ENCODE results near the gene PHACTR3. TPM values are rescaled to one million over a fixed set of nuclear protein-coding genes. Genes with fewer than 3 reads are reported as not detected.
A peak's percentile ranks its signal among the peaks of the same experiment; 100 is the strongest.

Gene PHACTR3
- total RNA-seq, 1 donor = not detected

DNA sequence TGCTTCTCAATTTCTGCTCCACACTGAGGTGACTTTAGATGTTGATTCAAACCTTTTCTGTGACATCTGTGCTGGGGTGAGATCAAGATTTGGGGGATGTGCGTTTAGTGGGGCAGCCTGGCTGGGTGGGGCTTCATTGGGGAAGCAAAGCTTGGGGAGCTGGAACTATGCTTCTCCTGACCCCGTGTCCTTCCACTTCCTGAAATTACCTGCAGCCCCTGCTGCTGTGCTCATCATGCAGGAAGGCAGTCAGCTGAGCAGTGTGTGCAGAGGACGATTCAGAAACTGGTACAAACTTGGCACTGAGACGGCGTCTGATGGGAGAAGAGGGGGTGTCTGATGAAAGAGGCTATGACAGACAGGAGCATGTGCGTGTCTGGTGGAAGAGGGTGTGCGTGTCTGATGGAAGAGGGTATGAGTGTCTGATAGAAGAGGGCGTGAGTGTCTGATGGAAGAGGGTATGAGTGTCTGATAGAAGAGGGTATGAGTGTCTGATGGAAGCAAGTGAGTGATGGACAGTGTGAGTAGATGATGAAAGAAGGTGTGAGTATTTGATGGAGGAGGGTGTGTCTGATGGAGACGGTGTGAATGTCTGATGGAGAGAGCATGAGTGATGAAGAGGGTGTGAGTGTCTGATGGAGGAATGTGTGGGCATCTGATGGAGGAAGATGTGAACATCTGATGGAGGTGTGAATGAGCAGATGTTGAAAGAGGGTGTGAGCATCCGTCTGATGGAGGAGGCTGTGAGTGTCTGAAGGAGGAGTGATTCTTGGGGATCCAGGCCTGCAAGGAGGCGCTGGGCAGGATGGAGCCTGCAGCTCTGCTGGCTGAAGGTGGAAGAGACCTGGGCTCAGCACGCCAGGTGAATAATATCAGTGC, 225.7 kb downstream of the PHACTR3 start:
- peak; percentile 84 for DNase-seq (ENCODE audit: insufficient read length, low spot score, missing footprints)
- Histone ChIP-seq H3K79me2 (ENCODE audit: insufficient read depth, low read length) (no peaks in the 10 kb centered on the region), H3K9me3 (ENCODE audit: low read depth, low read length) (no peaks in the 10 kb centered on the region), H3K27ac (ENCODE audit: low read depth, low read length) (no peak overlapping the region), H3K4me3 (ENCODE audit: insufficient read depth, low read length) (no peak overlapping the region), H3K27me3 (ENCODE audit: insufficient read depth, low read length) (peaks cover 5% of the 10 kb centered on the region), H2AFZ (ENCODE audit: low read length) (no peak overlapping the region), H3K36me3 (ENCODE audit: insufficient read depth, low read length) (no peaks in the 10 kb centered on the region), H4K20me1 (ENCODE audit: insufficient read depth, low read length) (no peaks in the 10 kb centered on the region), H3K4me1 (ENCODE audit: insufficient read depth, low read length) (peaks cover 2% of the 10 kb centered on the region), H3K4me2 (ENCODE audit: insufficient read depth, low read length) (no peak overlapping the region)
- TF ChIP-seq, protein P1, sequence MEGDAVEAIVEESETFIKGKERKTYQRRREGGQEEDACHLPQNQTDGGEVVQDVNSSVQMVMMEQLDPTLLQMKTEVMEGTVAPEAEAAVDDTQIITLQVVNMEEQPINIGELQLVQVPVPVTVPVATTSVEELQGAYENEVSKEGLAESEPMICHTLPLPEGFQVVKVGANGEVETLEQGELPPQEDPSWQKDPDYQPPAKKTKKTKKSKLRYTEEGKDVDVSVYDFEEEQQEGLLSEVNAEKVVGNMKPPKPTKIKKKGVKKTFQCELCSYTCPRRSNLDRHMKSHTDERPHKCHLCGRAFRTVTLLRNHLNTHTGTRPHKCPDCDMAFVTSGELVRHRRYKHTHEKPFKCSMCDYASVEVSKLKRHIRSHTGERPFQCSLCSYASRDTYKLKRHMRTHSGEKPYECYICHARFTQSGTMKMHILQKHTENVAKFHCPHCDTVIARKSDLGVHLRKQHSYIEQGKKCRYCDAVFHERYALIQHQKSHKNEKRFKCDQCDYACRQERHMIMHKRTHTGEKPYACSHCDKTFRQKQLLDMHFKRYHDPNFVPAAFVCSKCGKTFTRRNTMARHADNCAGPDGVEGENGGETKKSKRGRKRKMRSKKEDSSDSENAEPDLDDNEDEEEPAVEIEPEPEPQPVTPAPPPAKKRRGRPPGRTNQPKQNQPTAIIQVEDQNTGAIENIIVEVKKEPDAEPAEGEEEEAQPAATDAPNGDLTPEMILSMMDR (IDR thresholded peaks at IDR 0.05; ENCODE audit: extremely low read depth, low read depth, low read length) = no peak

DNA sequence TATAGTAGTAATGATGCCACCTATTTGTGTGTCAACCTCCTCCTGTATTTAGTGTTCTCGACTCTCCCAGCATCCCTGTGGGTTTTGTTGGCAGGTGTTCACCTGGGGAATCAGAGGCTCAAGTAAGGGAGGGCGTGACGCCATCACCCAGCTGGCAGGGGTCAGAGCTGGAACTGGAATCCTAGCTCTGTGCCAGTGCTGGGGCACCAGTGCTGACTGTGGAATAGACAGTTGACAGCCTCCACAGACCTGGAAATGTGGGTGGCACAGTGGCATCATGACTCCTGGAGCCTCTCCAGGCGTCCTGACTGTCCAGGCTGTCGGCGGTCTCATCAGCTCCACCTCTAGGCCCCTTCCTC, 226.3 kb downstream of the PHACTR3 start:
- Histone ChIP-seq H3K27ac (ENCODE audit: low read depth, low read length) (no peak overlapping the region), H3K36me3 (ENCODE audit: insufficient read depth, low read length) (no peaks in the 10 kb centered on the region)
- no peak for DNase-seq (ENCODE audit: insufficient read length, low spot score, missing footprints)

DNA sequence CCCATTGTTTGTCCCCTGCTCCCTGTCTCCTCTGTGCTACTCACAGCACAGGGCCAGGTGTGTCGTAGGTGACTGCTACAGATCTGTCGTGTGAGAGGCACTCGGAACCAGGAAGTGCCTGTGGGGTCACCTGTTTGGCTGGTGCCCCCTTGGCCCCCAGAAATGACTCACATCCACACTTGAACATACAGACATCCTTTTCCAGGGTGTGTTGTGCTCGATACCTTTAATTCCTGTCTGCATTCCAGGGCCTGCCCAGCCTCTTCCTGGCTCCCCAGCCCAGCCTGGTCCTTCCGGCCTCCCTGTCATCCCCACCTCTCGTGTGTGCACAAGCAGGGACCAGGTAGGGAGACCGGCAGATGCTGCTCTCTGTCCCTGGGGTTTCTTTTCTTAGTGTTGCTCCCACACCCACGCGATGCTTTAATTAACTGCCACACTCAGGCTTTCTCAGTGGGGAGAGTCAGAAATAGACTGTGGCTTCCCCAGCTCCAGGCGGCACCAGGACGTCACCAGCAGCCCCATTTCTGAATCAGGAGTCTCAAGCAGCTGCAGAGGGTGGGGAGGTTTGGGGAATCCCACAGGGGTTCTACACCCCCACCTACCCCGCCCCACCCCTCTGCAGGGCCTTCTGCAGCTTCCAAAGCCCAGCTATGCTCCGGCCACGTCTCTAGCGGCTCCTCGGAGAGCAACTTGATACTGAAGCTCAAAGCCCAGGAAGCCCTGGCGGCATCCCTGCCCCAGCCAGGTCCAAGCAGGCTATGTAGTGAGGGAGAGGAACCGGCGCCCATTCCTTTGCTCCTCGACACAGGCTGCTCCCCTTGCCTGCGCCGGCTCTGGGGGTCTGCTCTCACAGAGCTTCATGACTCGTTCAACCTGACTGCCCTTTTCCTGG, 226.9 kb downstream of the PHACTR3 start:
- no peaks in the 10 kb centered on the region for H4K20me1 ChIP-seq (ENCODE audit: insufficient read depth, low read length)
- peaks cover 5% of the 10 kb centered on the region for H3K27me3 ChIP-seq (ENCODE audit: insufficient read depth, low read length)
- no peaks in the 10 kb centered on the region for H3K36me3 ChIP-seq (ENCODE audit: insufficient read depth, low read length)
- H3K4me2 ChIP-seq (ENCODE audit: insufficient read depth, low read length) = no peak overlapping the region
- no peak overlapping the region for H3K27ac ChIP-seq (ENCODE audit: low read depth, low read length)
- peaks cover 15% of the 10 kb centered on the region for H3K4me1 ChIP-seq (ENCODE audit: insufficient read depth, low read length)
- no peaks in the 10 kb centered on the region for H3K9me3 ChIP-seq (ENCODE audit: low read depth, low read length)
- H2AFZ ChIP-seq (ENCODE audit: low read length) = no peak overlapping the region
- TF ChIP-seq, protein P1 (IDR thresholded peaks at IDR 0.05; ENCODE audit: extremely low read depth, low read depth, low read length) = no peak
- DNase-seq (ENCODE audit: insufficient read length, low spot score, missing footprints) = peak; percentile 64
- H3K4me3 ChIP-seq (ENCODE audit: insufficient read depth, low read length) = no peak overlapping the region
- H3K79me2 ChIP-seq (ENCODE audit: insufficient read depth, low read length) = no peaks in the 10 kb centered on the region

More for the DNA sequence above, 226.3 kb downstream of the PHACTR3 start:
- no peaks in the 10 kb centered on the region for H4K20me1 ChIP-seq (ENCODE audit: insufficient read depth, low read length)
- no peak overlapping the region for H2AFZ ChIP-seq (ENCODE audit: low read length)
- peaks cover 5% of the 10 kb centered on the region for H3K27me3 ChIP-seq (ENCODE audit: insufficient read depth, low read length)
- H3K79me2 ChIP-seq (ENCODE audit: insufficient read depth, low read length) = no peaks in the 10 kb centered on the region
- H3K4me1 ChIP-seq (ENCODE audit: insufficient read depth, low read length) = peaks cover 9% of the 10 kb centered on the region
- H3K4me3 ChIP-seq (ENCODE audit: insufficient read depth, low read length) = no peak overlapping the region
- H3K9me3 ChIP-seq (ENCODE audit: low read depth, low read length) = no peaks in the 10 kb centered on the region
- no peak overlapping the region for H3K4me2 ChIP-seq (ENCODE audit: insufficient read depth, low read length)
- TF ChIP-seq, protein P1 (IDR thresholded peaks at IDR 0.05; ENCODE audit: extremely low read depth, low read depth, low read length) = no peak

DNA sequence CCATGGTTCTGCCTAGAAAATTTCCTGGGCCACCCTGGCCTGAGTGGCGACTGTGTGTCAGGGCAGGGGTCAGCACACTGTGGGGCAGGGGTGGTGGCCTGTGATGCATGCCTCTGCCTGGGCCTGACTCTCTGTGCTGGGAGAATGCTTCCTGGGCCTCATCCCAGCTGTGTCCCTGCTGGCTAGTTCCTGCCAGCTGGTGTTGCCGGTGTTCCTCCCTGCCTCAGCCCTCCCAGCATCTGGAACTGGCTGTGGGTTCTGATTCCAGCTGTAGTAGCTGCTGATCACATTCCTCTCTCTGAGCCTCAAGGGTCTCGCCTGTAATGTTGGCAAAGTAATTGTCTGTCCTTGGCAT, 227.6 kb downstream of the PHACTR3 start:
- Histone ChIP-seq H3K27ac (ENCODE audit: low read depth, low read length) (no peak overlapping the region), H2AFZ (ENCODE audit: low read length) (no peak overlapping the region), H3K4me1 (ENCODE audit: insufficient read depth, low read length) (peaks cover 15% of the 10 kb centered on the region), H3K79me2 (ENCODE audit: insufficient read depth, low read length) (no peaks in the 10 kb centered on the region), H3K36me3 (ENCODE audit: insufficient read depth, low read length) (no peaks in the 10 kb centered on the region), H3K9me3 (ENCODE audit: low read depth, low read length) (no peaks in the 10 kb centered on the region), H4K20me1 (ENCODE audit: insufficient read depth, low read length) (no peaks in the 10 kb centered on the region), H3K4me3 (ENCODE audit: insufficient read depth, low read length) (no peak overlapping the region), H3K4me2 (ENCODE audit: insufficient read depth, low read length) (no peak overlapping the region), H3K27me3 (ENCODE audit: insufficient read depth, low read length) (peaks cover 8% of the 10 kb centered on the region)
- TF ChIP-seq, protein P1 (IDR thresholded peaks at IDR 0.05; ENCODE audit: extremely low read depth, low read depth, low read length) = no peak
- DNase-seq (ENCODE audit: insufficient read length, low spot score, missing footprints) = no peak

Measured in osteoblast (primary cell).